Liver (tissue), 9 donors: ENCODE results near the gene ZNF593. TPM values are rescaled to one million over a fixed set of nuclear protein-coding genes. Genes with fewer than 3 reads are reported as not detected.

ENCODE experiments used
- DNase-seq: peaks from one replicate; pipeline ENCODE4 v3.0.0-alpha.2; 2017; ENCODE audit warnings: low spot score
- H3K27ac ChIP-seq, 2 donors: one replicate each; pipeline ENCODE4 v1.7.0; 2013; ENCODE audit warnings: inconsistent platforms in 2 of 2, low read length in 2 of 2, control low read depth in 1 of 2, low read depth in 1 of 2, mild to moderate bottlenecking in 1 of 2
- H3K27me3 ChIP-seq, 4 donors: one replicate each; pipeline versions ENCODE4 v1.6.1 to v1.7.0; 2013; ENCODE audit warnings: low read length in 3 of 4, inconsistent platforms in 1 of 4, mild to moderate bottlenecking in 1 of 4, moderate library complexity in 1 of 4; ENCODE audit not compliant: control insufficient read depth in 4 of 4, insufficient read depth in 4 of 4
- H3K36me3 ChIP-seq, 4 donors: one replicate each; pipeline versions ENCODE4 v1.6.1 to v1.7.0; 2013; ENCODE audit warnings: low read length in 3 of 4, mild to moderate bottlenecking in 3 of 4, low read depth in 1 of 4, moderate library complexity in 1 of 4; ENCODE audit not compliant: control insufficient read depth in 4 of 4, insufficient read depth in 3 of 4
- H3K4me1 ChIP-seq, 4 donors: one replicate each; pipeline versions ENCODE4 v1.6.1 to v1.7.0; 2013; ENCODE audit warnings: low read length in 3 of 4, mild to moderate bottlenecking in 3 of 4, moderate library complexity in 1 of 4; ENCODE audit not compliant: control insufficient read depth in 4 of 4, insufficient read depth in 4 of 4
- H3K4me3 ChIP-seq, 3 donors: one replicate each; pipeline versions ENCODE4 v1.6.1 to v1.7.0; 2013; ENCODE audit warnings: low read length in 3 of 3, control low read depth in 1 of 3, low read depth in 1 of 3, mild to moderate bottlenecking in 1 of 3
- H3K9ac ChIP-seq, 2 donors: one replicate each; pipeline ENCODE4 v1.7.0; 2013; ENCODE audit warnings: low read length in 2 of 2, mild to moderate bottlenecking in 2 of 2, moderate library complexity in 2 of 2, control low read depth in 1 of 2, low read depth in 1 of 2
- H3K9me3 ChIP-seq, 4 donors: one replicate each; pipeline versions ENCODE4 v1.6.1 to v1.7.0; 2013; ENCODE audit warnings: low read length in 3 of 4; ENCODE audit not compliant: control insufficient read depth in 4 of 4
- ATF3 ChIP-seq: IDR thresholded peaks from 2 replicates; pipeline ENCODE4 v1.6.1; 2016; ENCODE audit warnings: antibody characterized with exemption
- CTCF ChIP-seq: fragments of 150-350 bp; IDR thresholded peaks from 2 replicates; pipeline ENCODE4 v1.5.1; 2017; ENCODE audit warnings: improper control_type of control experiment, low read depth, low read length; ENCODE audit not compliant: missing input control
- EGR1 ChIP-seq, 2 donors: IDR thresholded peaks; 2 replicates each; pipeline ENCODE4 v1.6.1; 2016 to 2018; ENCODE audit warnings: antibody characterized with exemption in 2 of 2, low read depth in 2 of 2
- FOXA1 ChIP-seq: IDR thresholded peaks from 2 replicates; pipeline ENCODE4 v1.6.1; 2016; ENCODE audit warnings: antibody characterized with exemption
- FOXA2 ChIP-seq: IDR thresholded peaks from 2 replicates; pipeline ENCODE4 v1.6.1; 2016; ENCODE audit warnings: antibody characterized with exemption
- GABPA ChIP-seq, 2 donors: IDR thresholded peaks in 1 of 2; conservative IDR thresholded peaks in 1 of 2; 2 replicates each; pipeline ENCODE4 v1.6.1; 2016; ENCODE audit warnings: antibody characterized with exemption in 2 of 2, mild to moderate bottlenecking in 1 of 2, moderate library complexity in 1 of 2
- HNF4A ChIP-seq, 2 donors: conservative IDR thresholded peaks; 2 replicates each; pipeline ENCODE4 v1.6.1; 2016; ENCODE audit warnings: antibody characterized with exemption in 2 of 2, mild to moderate bottlenecking in 2 of 2
- HNF4G ChIP-seq: IDR thresholded peaks from 2 replicates; pipeline ENCODE4 v1.6.1; 2016; ENCODE audit warnings: antibody characterized with exemption
- JUND ChIP-seq, 2 donors: IDR thresholded peaks; 2 replicates each; pipeline ENCODE4 v1.6.1; 2016; ENCODE audit warnings: antibody characterized with exemption in 2 of 2
- MAX ChIP-seq: IDR thresholded peaks from 2 replicates; pipeline ENCODE4 v1.6.1; 2016; ENCODE audit warnings: antibody characterized with exemption
- NR2F2 ChIP-seq: IDR thresholded peaks from 2 replicates; pipeline ENCODE4 v1.6.1; 2016; ENCODE audit warnings: antibody characterized with exemption
- RAD21 ChIP-seq, 2 donors: IDR thresholded peaks; 2 replicates each; pipeline ENCODE4 v1.6.1; 2016; ENCODE audit warnings: antibody characterized with exemption in 2 of 2, mild to moderate bottlenecking in 2 of 2
- REST ChIP-seq: IDR thresholded peaks from 2 replicates; pipeline ENCODE4 v1.6.1; 2016; ENCODE audit warnings: antibody characterized with exemption, mild to moderate bottlenecking
- RXRA ChIP-seq, 2 donors: IDR thresholded peaks; 2 replicates each; pipeline ENCODE4 v1.6.1; 2017 to 2018; ENCODE audit warnings: antibody characterized with exemption in 2 of 2, mild to moderate bottlenecking in 1 of 2
- SP1 ChIP-seq: IDR thresholded peaks from 2 replicates; pipeline ENCODE4 v1.6.1; 2018; ENCODE audit warnings: antibody characterized with exemption, mild to moderate bottlenecking
- TAF1 ChIP-seq: conservative IDR thresholded peaks from 2 replicates; pipeline ENCODE4 v1.6.1; 2016; ENCODE audit warnings: antibody characterized with exemption, mild to moderate bottlenecking
- YY1 ChIP-seq: IDR thresholded peaks from 2 replicates; pipeline ENCODE4 v1.6.1; 2016; ENCODE audit warnings: antibody characterized with exemption, mild to moderate bottlenecking
- ZBTB33 ChIP-seq: IDR thresholded peaks from 2 replicates; pipeline ENCODE4 v1.6.1; 2016; ENCODE audit warnings: antibody characterized with exemption
- WGBS: extraction: QIAGEN DNeasy Blood & Tissue Kit; methylation state at CpG from one replicate; pipeline ENCODE4 v1.1.7; 2013; 5-methylcytosine and 5-hydroxymethylcytosine counted together
- polyA plus RNA-seq, 2 donors: library from polyadenylated mRNA; stranded (reverse) in 1 of 2; unstranded in 1 of 2; fragments of 200-250 nt in 1 of 2; fragments of >200 nt in 1 of 2; fragmentation: Nextera tagmentation in 1 of 2; extraction: Ambion mirVana in 1 of 2; gene quantifications; one replicate each; pipeline versions ENCODE4 v1.2.1 to v1.2.3, GENCODE V29; 2013 to 2015
- total RNA-seq, 2 donors: library from RNA; depleted of rRNA; stranded (reverse); fragments of >200 nt; gene quantifications; one replicate each; pipeline ENCODE4 v1.2.3, GENCODE V29; 2014
- donor health status: healthy.
- donor health status: healthy.
- donor health status: healthy.
- donor health status: healthy.
- donor health status: healthy.

The ZNF593 gene
- total and polyA plus RNA-seq, 4 donors: 5.7 to 81.4 (median 30.2) TPM

GRCh38 chr1:26191739-26192138 is 22.0 kb downstream of the ZNF593 start:
- H3K36me3 ChIP-seq: no peaks in the 10 kb centered on the region
- H3K9ac ChIP-seq: no peak overlapping the region
- TF ChIP-seq ZBTB33 (no peak), RXRA (IDR thresholded peaks at IDR 0.05) (no peak), GABPA (IDR thresholded peaks at IDR 0.05 in 1 of 2, conservative IDR thresholded peaks at IDR 0.05 in 1 of 2) (no peak), REST (no peak), FOXA2 (no peak), HNF4A (conservative IDR thresholded peaks at IDR 0.05) (no peak), FOXA1 (no peak), TAF1 (no peak), SP1 (no peak), HNF4G (no peak), CTCF (no peak), NR2F2 (no peak), YY1 (no peak), ATF3 (no peak), JUND (IDR thresholded peaks at IDR 0.05) (no peak), EGR1 (IDR thresholded peaks at IDR 0.05; ENCODE audit: low read depth in 2 of 2) (no peak), MAX (no peak), RAD21 (IDR thresholded peaks at IDR 0.05) (no peak)
- H3K4me1 ChIP-seq: no peaks in the 10 kb centered on the region
- no peak for DNase-seq
- H3K27me3 ChIP-seq: no peaks in the 10 kb centered on the region
- no peaks in the 10 kb centered on the region for H3K9me3 ChIP-seq
- H3K27ac ChIP-seq: no peak overlapping the region
- no peak overlapping the region for H3K4me3 ChIP-seq
- 69% methylated on average over 3 of the region's 3 CpGs for WGBS

- no peak overlapping the region for H3K27ac ChIP-seq
- 61% methylated on average over 3 of the region's 3 CpGs for WGBS
- no peaks in the 10 kb centered on the region for H3K36me3 ChIP-seq
- H3K9me3 ChIP-seq: no peaks in the 10 kb centered on the region
- H3K4me1 ChIP-seq: no peaks in the 10 kb centered on the region
- H3K9ac ChIP-seq: no peak overlapping the region
- TF ChIP-seq ZBTB33: no peak
- no peak for TF ChIP-seq HNF4G
- TF ChIP-seq FOXA1: no peak
- TF ChIP-seq CTCF: no peak
- H3K4me3 ChIP-seq: no peak overlapping the region
- DNase-seq: no peak
- H3K27me3 ChIP-seq: no peaks in the 10 kb centered on the region
Measured at GRCh38 chr1:26195805-26196204, 26.1 kb downstream of the ZNF593 start.
